8988T (cell line): ENCODE data around the gene NF1.

ENCODE experiments used
- DNase-seq: peaks from one replicate; pipeline ENCODE4 v3.0.0; 2011

Gene NF1

DNA sequence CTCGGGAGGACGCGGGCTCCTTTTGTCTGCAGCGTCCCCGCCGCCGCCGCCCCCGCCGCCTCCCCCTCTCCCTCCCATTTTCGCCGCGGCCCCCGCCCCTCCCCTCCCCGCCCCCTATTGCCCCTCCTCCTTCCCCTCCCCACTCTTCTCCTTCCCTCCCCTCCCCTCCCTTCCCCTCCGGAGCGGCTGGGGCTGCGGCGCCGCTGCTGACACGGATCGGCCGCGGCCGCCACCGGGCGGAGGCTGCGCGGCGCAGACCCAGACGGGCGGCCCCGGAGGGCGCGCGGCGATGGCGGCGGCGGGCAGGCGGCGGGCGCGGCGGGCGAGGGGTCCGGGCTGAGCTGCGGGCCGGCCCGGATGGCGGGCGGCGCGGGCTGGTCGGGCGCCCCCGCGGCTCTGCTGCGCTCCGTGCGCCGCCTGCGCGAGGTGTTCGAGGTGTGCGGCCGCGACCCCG is 296.7 kb downstream of the NF1 start, which contains the start of gene RAB11FIP4:
TSS of gene RAB11FIP4 (plus strand) at position 180 of the 454 bp plus-strand sequence. CDS start at position 358, 178 bp downstream.
- DNase-seq, result no peak

DNA sequence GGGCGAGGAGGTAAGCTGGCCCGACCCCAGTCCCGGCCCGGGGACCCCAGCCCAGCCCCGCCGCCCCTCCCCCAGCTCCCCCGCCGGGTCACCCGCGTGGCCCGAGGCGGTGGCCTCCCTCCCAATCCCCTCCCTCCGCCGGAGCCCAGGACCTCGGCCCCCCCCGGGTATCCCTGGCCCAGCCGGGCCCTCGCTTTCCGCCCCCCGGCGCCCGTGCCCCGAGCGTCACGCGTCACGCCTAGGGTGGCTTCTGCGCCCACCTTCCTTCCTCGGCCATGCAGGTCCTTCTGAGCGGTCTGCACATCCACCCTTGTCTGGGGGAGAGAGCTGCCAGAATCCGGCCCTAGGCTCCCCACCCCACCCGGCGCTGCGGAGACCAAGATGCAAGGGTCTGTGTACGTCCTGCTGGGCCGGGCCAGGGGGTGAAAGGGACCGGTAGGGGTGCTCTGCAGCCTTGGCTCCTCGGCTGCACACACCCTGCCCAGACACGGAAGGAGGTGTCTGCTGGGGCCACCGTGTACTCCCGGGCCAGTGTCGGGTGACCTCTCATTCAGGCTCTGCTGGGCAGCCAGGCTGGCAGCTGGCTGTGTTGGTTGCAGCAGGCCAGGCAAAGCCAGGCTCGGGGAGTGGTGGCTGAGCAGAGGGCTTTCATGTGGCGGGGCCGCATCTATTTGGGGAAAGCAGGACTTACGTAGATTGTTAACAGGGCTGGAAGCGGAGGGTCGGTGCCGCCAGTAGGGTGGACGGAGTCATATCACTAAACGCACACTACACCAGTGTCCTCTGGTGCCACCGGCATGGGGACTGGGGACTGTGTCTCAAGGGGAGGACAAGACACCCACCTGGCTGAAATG is 297.5 kb downstream of the NF1 start:
- no peak for DNase-seq

DNA sequence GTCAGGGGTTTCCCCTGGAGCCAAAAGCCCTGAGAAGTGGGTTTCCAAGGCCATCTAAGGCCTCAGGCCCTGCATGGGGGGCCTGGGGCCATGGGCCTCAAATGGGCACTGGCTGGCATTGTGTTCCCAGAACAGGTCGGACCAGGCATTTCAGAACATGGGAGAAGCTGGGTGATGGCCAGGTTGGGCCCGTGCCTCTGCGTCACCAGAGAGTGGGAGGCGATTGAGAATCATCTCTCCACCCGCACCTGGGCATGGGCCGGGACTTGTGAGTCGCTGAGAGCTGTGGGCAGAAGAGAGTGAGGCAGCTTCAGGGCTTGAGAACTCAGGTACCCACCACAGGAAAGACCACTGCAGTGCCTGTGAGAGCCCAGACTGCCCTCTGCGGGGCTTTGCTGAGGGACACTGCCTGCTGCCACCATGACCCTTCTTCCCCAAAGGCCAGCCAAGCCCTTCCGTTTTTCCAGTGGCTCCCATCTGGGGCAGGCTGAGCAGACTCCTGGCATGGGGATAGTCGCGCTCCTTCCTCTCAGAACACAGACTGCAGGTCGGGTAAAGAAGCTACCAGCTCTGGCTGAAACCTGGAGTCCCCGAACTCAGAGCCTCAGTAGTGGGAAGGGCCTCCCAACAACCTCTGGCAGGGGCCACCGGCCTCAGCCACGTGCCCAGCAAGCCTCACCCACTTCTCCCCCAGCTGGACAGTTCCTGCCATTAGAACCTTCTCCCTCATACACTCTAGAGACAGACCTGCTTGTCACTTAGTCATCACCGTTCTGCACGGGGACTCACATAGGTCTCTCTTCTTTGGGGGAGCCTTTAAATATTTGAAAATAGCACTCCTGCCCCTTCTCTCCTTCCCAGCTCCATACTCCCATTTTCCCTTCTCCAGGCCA is 298.3 kb downstream of the NF1 start:
- no peak for DNase-seq

DNA sequence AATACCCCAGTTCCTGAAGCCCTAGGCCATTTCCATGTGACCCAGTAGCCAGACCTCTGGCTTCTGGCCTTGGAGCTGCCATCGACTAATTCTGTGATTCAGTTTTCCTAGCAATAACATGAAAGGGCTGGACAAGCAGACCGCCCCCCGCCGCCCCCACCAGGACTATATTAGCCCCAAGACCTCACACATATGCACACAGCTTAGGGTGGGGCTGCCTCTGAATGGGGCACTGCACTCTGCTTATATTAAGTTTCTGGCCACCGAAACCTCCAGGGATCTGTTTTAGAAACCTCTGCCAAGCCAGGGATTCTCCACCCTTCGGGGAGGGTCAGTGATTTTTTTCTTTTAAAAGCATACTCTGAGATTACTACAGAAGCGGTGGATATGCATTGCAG is 299.0 kb downstream of the NF1 start:
- DNase-seq, result no peak

DNA sequence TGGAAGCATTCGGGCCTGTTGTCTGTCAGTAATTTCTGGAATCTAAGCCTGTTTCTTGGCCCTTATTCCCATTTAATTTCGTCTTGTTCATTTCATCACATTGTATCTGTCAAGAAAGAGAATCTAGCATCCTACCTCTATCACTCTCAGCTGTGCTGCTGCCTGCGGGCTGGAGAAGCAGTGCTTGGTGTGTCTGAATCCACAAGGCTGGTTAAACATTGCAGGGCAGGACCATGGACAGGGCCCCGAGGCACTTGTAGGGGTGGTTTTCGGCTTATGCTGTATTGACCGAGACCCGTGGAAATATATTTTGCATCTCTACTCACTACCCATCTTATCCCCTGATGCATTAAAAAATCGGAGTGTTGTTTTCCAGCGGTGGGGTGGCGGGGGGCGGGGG is 299.8 kb downstream of the NF1 start:
- no peak for DNase-seq

DNA sequence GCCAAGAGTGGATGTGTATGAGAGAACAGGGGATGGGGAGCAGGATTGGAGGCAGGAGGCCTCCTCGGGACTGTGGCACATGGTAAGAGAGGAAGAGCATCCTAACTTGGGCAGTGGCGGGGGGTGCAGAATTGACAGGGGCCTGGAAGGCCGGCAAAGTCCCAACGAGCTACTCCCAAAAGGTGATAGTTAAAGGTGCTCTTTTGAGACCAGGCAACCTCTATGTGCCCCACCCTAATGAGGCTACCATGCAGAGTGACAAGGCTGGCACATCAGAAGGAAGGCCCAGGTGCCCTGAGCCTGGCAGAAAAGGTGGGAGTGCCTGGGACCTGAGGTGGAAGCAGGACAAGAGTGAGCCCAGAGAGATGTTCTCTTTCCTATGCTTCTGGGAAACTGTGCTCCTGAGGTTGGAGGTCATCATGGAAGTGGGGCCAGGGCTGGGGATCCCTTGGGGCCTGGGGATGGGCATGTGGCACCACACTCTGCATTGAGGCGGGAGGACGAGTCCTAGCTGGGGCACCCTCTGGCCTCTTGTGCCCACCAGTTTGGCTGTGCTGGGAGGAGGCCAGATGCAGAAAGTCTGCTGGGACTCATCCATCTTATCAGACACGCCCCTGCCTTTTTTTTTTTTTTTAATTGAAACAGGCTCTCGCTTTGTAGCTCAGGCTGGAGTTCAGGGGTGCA is 302.6 kb downstream of the NF1 start:
- DNase-seq, result no peak

DNA sequence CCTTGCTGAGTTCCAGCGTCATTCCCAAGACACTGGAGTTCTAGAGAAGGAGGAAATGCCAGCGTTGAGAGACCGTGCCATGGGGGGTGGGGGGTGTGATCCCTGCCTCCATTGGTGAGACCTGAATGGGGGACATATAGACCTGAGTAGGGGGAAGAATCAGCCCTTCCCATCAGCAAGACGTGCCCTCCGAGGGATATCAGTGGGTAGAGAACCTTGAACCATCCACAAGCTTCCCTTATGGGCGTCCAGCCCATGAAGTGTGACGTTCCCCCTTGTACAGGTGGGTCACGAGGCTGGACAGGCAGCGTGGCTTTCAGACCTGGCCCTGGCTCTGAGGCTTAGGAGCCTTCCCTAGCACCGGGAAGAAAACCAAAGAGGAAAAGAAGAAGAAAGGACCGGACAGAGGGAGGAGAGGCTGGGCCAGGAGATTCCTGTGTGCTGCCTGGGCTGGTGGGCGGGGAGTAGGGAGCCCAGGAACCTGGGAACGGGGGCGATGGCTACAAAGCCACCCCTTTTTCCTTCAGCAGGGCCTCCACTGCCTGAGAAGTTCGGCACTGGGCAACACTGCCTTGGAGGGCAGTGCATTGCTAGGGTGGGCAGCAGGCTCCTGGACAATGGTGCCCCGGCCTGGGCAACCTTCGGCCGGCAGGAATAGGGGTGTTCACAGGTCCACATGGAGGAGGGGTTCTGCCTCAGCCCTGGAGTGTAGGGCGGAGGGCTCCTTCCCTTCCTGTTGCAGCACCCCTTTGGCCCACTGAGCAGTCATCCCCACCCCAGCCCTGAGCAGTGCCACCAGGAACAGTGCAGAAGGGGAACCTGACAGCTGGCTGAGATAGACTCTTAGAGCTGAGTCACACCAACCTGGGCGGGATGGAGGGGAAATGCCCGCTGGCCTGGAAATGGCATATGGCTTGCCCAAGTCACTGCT is 303.9 kb downstream of the NF1 start:
- DNase-seq, result no peak

DNA sequence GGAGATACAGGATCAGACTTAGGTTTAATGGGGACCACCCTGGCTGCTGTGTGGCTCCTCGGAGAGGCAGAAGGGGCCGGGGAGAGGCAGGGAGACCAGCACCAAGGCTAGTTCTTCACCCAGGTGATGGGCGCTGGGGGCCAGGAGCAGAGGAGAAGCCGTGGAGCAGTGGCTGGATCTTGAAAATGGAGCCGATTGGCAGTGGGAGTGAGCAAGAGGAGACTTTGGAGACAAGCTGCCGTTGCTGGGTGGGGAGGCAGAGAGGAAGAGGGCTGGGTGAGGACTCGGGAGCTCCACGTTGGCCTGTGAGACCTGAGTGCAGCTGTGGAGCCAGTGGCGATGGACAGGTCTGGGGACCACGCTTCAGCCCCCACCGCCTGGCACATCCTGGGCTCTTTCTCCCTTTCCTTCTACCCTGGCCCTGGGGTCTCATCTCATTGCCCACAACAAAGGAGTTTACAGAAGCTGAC is 305.7 kb downstream of the NF1 start:
- DNase-seq, result no peak

DNA sequence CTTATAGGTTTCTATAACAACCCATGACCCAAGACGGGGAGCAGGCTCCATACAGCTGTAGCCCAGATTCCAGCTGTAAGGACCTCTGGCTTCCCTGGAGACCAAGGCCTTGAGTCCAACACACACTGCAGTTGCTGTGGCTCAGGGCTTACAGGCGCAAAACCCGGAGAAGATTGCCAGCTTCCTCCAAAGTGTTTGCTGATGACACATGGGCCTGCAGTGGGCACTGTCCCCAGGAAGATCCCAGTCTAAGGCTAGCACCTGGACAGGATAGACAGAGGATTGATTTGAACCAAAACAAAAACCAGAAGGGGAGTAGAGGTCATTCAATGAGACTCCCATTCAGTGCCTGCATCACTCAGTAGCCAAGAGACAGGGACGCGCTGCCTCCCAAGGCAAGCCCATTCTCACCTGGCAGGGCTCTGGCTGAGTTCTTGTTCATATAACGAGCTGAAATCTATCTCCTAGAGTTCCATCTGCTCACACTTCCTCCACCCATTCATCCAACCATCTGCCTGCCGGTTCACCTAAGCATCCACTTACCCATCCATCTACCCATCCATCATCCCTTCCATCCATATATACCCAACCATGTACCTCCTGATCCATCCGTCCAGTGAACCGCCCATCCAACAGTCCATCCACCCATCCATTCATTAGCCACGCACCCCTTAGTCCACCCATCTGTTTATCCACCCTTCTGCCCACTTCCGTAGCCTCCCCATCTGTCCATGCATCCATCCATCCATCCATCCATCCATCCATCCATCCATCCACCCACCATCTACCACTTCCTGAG is 306.9 kb downstream of the NF1 start:
- DNase-seq, result no peak

DNA sequence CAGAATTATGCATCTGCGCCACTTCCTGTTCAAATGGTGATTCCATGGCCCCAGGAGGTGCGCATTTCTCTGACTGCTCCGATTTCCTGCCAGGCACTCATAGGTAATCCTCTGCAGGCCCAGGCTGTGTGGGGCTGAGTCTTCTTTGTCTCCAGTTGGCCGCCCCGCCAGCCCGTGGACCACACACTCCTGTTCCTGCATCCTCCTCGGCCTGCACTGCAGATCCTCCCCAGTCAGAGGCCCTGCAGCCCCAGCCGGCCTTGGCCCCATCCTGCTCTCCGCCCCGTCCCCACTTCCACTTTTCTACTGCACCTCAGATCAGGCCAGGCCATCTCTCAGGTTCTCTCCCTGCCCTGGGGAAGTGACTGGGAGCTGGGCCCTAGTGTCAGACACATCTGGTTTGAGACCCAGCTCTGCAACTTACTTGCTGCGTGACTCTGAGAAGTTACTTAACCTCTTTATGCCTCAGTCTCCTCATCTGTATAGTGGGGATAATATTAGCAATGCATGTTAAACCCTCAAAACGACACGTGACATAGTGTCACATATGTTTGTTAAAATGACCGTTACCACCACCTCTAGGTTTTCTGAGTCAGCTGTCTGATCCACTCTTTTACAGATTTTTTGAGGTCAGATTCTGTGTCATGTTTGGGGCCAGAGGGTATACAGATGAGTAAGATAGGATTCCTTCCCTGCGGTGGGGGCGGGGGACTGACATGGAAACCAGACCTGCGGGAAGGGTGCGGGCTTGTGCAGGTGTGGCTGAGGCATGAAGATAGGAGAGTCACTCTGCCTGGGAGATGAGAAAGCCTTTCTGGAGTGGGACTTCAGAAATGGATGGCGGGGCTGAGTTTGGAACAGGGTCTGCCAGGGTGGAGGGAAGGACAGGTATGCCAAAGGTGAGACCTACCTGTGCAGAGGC is 309.5 kb downstream of the NF1 start:
- no peak for DNase-seq

DNA sequence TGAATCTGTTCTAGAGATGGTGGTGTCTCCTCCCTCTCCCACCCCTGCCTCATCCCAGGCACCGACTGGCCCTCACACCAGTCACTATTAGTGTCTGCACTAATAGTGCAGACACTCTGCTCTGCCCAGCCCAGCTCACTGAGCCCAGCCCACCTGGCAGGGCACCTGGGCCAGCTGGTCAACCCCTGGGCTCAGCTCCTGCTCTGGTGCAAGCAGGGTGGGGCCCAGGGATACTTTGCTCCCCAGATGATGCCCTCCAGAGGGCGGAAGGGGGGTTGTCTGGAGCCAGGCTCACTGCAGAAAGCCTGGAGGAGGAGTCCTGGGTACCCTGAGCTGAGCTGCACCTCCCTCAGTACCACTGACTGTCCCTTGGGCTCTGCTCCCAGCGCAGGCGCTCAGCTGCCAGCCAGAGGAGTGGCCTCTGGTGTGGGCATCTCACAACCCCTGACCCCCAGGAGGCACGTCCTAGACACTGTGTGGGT is 311.2 kb downstream of the NF1 start:
- no peak for DNase-seq

DNA sequence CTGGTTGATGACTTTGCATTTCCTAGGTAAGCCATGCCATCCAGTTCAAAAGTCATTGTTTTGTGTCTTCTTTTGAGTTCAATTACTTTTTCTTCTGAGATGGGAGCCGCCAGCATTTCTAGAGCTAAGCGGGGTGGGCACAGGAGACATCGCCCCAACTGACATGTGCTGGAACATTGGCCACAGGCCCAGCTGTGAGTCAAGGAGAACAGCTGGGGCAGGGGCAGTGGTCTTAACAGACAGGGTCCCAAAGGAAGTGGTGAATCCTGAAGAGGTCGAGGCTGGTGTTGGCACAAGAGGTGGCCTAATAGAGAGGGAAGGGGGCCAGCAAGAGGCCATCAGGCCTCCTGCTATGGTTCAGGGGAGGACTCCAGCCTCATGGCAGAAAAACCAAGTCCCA is 313.8 kb downstream of the NF1 start:
- no peak for DNase-seq

DNA sequence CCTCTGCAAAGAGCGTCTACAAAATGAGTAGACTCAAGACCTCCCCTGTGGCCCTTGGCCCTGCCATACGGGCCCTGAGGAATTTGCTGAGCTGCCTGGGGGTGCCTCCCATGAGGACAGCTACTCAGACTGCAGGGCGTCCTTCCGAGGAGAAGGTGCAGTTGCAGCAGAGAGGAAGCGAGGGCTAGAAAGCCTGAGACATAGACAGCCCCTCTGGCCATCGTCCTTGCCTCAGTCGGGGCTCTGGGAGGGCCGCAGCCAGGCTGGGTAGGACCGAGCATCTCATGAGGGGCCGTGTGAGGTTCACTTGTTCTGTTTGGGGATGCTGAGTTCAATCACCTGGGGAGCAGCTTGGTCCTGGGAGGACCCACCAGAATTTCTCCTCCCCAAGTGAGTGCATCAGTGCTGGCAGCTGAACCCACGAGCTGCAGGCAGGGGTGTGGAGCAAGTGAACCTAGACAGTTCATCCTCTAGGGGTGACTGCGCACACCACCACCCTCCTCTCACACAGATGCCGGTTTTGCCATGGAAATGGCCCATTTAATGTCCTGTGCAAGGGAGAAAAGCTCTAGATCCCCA is 317.0 kb downstream of the NF1 start:
- no peak for DNase-seq

DNA sequence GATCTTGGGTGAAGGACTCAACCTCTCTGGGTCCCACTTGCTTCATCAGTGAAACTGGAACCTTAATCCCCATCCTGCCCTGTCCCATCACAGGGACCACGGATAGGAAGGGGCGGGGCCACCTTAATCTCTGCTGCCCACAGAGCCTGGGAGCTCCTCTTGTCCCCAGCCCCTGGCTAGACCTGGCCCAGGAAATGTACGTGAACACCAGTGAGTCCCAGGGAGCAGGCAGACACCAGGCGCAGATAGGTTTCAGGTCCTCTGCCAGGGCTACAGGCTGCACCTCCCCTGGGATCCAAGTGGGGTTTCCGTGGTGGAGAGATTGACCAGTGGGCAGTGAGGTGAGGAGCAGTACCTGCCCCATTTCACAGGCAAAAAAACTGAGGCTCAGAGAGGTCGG is 317.7 kb downstream of the NF1 start:
- DNase-seq, result no peak

DNA sequence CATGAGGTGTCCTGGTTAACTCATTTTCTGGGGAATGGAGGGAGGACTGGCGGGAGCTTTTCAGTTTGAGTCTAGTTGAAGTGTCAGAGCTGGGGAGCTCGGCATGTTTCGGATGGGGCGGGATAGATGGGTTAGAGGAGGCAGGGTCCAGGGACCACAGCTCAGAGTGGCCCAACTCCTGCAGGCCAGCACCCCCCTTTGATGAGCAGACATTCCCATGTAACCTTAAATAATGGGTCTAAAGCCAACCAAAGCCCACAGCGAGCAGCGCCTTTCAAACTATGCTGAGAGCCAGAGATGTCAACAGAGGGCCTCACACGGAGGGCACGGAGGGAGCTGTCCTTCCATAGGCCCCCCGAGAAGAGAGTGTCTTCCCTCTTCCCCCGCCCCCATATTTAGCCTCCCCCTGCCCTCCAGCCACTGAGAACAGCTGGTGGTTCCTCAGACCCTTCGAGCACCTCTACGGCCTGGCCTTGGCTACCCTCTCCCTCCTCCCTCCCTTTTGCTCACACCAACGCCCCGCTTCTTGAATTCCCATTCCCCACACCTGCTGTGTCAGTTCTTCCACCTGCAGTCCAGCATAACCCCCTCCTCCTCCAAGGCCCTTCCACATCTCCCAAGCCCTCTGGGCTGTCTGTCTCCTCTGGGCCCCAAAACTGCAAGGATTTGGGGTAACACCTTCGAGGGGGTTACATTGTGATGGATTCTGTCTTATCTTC is 318.5 kb downstream of the NF1 start:
- no peak for DNase-seq

DNA sequence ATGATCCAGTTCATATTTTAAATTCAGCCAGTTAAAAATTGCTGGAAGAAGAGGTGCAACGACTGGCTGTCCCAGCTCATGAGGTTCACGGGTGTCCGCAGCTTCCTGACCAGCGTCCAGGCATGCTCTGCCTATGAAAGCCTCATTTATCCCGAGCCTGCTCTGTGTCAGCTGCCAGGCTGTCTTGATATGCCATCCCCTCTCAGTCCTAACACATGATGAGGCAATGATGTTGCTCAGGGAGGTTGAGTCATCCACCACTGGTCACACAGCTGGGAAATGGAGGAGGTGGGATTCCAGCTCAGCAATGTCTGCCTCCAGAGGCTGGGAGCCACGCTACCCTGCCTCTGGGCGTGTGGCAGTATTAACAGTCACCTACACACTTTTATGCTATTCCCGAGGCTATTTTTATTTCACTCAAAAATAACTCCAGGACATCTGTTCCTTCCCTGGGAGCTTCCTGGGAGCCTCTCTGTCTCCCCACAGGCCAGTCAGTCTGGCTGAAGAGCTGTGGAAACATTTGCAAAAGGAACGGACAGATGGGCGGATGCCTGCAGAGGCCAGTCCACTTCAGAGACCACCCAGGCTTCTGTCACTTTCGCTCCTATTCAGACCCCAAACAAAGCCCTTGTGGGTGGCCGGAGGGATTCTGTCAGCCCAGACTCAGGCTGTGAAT is 319.2 kb downstream of the NF1 start:
- DNase-seq, result no peak

DNA sequence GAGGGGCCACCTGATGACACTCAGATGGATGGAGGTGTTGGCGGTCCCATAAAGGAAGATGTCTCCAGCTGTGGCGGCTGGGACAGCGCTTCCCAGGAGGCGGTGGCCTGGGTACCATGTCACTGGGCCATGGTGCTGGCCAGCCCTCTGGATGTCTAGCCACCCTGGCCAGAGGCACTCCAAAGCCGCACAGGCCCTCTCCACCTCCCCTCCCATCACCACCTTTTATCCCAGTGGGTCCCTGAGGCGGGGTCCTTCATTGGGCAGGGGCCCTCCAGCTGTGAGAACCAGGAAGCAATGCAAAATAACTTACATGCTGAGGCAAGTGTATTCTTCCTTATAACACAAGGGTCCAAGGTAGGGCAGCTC is 319.8 kb downstream of the NF1 start:
- DNase-seq, result no peak

DNA sequence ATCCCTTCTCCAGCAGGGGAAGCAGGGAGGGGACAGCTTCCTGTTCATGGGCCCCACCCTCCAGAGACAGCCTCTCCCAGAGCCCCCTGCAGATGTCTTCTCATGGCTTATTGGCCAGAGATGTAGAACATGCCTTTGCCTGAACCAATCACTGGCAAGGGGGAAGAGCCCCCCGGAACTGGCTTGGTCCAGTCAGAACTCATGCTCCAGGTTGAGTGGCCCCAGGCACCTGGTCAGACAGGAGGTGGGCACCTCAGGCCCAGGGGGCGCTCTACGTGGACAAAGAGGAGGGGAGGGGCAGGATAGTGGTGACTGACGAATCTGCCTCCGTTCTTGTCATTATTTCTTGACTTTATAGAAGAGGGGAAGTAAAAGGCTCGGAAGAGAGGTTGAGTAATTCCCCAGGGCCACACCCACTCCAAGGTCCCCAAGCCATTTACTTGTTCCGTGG is 320.3 kb downstream of the NF1 start:
- DNase-seq, result no peak
